Measurements from ENCODE around the gene ISM1. TPM values are rescaled to one million over a fixed set of nuclear protein-coding genes. Genes with fewer than 3 reads are reported as not detected.
A peak's percentile ranks its signal among the peaks of the same experiment; 100 is the strongest.

The ISM1 gene
- total and polyA plus RNA-seq, 2 of the 13 experiments (the other 11 are each of a cell fraction or from before 2014, with no cell fraction given): 0.40 to 1.4 TPM

DNA sequence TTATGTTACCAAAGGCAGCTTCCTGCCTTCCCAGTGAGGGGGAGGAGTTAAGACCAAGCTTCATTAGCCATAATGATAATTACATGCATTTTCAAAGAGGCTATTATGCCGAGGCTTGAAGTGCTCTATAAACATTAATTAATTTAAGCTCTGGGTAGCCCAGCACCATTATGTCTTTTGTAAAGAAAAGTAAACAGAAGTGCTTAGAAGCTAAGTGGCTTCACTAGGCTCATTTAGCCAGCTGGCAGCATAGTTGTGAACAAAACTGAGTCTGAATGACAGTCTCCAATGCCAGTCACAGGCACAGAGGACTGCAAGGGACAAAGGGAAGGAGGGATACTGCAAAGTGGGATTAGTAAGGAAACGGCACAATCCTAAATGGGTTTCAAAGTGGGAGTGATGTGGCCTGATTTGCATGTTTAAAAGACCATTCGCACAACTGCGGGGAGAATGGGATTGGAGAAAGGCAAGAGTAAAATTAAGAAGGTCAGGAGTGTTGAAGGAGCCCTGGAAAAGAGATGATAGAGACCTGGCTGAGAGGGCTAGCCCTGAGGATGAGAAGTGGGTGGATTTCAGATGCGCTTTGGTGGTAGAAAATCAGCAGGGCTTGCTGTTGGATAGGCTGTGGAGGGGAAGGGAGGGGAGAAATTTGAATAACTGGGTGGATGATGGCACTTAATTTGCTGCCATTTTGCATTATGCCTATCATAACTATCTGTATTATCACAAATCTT, 20.1 kb upstream of the ISM1 start:
- POLR2A ChIA-PET: no interaction called here
- H4K20me1 ChIP-seq (ENCODE audit: insufficient read depth, low read length): no peaks in the 10 kb centered on the region
- no peaks in the 10 kb centered on the region for H3K36me3 ChIP-seq (replicated peaks in 1 of 2; ENCODE audit: control insufficient read depth in 1 of 2, insufficient read depth in 2 of 2, low read length in 2 of 2)
- H2AFZ ChIP-seq (ENCODE audit: low read length): no peak overlapping the region
- H3K27me3 ChIP-seq (ENCODE audit: control insufficient read depth in 1 of 2, insufficient read depth in 2 of 2, low read length in 2 of 2): peaks cover 0 to 8% of the 10 kb centered on the region in 2 experiments; a peak in 1 of 5 replicates
- no peaks in the 10 kb centered on the region for H3K9me3 ChIP-seq (ENCODE audit: low read length)
- intact Hi-C loops (cut with micrococcal nuclease; ENCODE audit: unreplicated experiment): no loop called here
- no peaks in the 10 kb centered on the region for H3K4me1 ChIP-seq (ENCODE audit: insufficient read depth, low read length)
- CTCF ChIA-PET (ENCODE audit: low intra/inter-chr PET ratio, low total read pairs): no interaction called here
- in situ Hi-C loops (cut with HindIII; ENCODE audit: extremely low pct_ligation_motif_present, low pct_unique_long_range_greater_than_20kb): no loop called here
- FAIRE-seq (no peak), ATAC-seq (no peak), DNase-seq (ENCODE audit: low spot score) (no peak)
- H3K4me3 ChIP-seq (replicated peaks in 1 of 3; ENCODE audit: insufficient read depth in 1 of 3, low read depth in 2 of 3, low read length in 3 of 3): no peak overlapping the region
- H3K27ac ChIP-seq (ENCODE audit: extremely low read length, insufficient read depth, low read length): no peak overlapping the region
- H3K79me2 ChIP-seq (ENCODE audit: insufficient read depth, low read length): no peaks in the 10 kb centered on the region
- TF ChIP-seq NFRKB (IDR thresholded peaks at IDR 0.05) (0 out of 2 replicates have a peak, but pooled peaks have one; percentile 18), NAIF1 (CRISPR knock-in tag; IDR thresholded peaks at IDR 0.05; ENCODE audit: borderline replicate concordance) (no peak), MTERF4 (CRISPR knock-in tag; IDR thresholded peaks at IDR 0.05) (no peak), ZNF563 (CRISPR knock-in tag; IDR thresholded peaks at IDR 0.05) (no peak)
- no peak overlapping the region for H3K9ac ChIP-seq (ENCODE audit: insufficient read depth, low read depth, low read length)
- H3K4me2 ChIP-seq (ENCODE audit: low read depth, low read length): no peak overlapping the region
- BruUV-seq (replicated peaks): no TSS peak
- WGBS (ENCODE audit: low lambda C conversion rate): 39% methylated on average over 5 of the region's 5 CpGs

GRCh38 chr20:13202565-13202964, 18.5 kb upstream of the ISM1 start:
- Histone ChIP-seq H3K36me3 (replicated peaks in 1 of 2; ENCODE audit: control insufficient read depth in 1 of 2, insufficient read depth in 2 of 2, low read length in 2 of 2) (no peaks in the 10 kb centered on the region), H3K4me3 (replicated peaks in 1 of 3; ENCODE audit: insufficient read depth in 1 of 3, low read depth in 2 of 3, low read length in 3 of 3) (no peak overlapping the region; a peak in 1 of 6 replicates), H3K4me1 (ENCODE audit: insufficient read depth, low read length) (no peaks in the 10 kb centered on the region), H2AFZ (ENCODE audit: low read length) (peak overlapping the region; percentile 32), H4K20me1 (ENCODE audit: insufficient read depth, low read length) (no peaks in the 10 kb centered on the region), H3K9me3 (ENCODE audit: low read length) (no peaks in the 10 kb centered on the region), H3K27me3 (ENCODE audit: control insufficient read depth in 1 of 2, insufficient read depth in 2 of 2, low read length in 2 of 2) (peaks cover 0 to 9% of the 10 kb centered on the region in 2 experiments; a peak in 1 of 5 replicates), H3K79me2 (ENCODE audit: insufficient read depth, low read length) (no peaks in the 10 kb centered on the region), H3K9ac (ENCODE audit: insufficient read depth, low read depth, low read length) (no peak overlapping the region), H3K27ac (ENCODE audit: extremely low read length, insufficient read depth, low read length) (no peak overlapping the region), H3K4me2 (ENCODE audit: low read depth, low read length) (peak overlapping the region; percentile 57)
- 25% methylated on average over 6 of the region's 6 CpGs for WGBS (ENCODE audit: low lambda C conversion rate)
- in situ Hi-C loops (cut with HindIII; ENCODE audit: extremely low pct_ligation_motif_present, low pct_unique_long_range_greater_than_20kb) (no loop called here), intact Hi-C loops (cut with micrococcal nuclease; ENCODE audit: unreplicated experiment) (no loop called here)
- ATAC-seq (peak; percentile 70), FAIRE-seq (no peak), DNase-seq (ENCODE audit: low spot score) (peak; percentile 47)
- ChIA-PET POLR2A (interaction anchor here (0.9 kb wide), 1 partner anchor 81 kb away, joined by 3 read pairs; no protein-coding TSS in a partner anchor), CTCF (ENCODE audit: low intra/inter-chr PET ratio, low total read pairs) (no interaction called here)
- BruUV-seq (replicated peaks): no TSS peak
- TF ChIP-seq GABPB1 (CRISPR knock-in tag; IDR thresholded peaks at IDR 0.05) (peak; percentile 63; the same call in 1 of the 2 replicates), GABPA (IDR thresholded peaks at IDR 0.05; ENCODE audit: low read depth, low read length) (peak; percentile 39), GABPA (CRISPR knock-in tag; IDR thresholded peaks at IDR 0.05; ENCODE audit: low read depth) (peak; percentile 86), CREB1 (IDR thresholded peaks at IDR 0.05) (peak; percentile 63), CREB1 (CRISPR knock-in tag; IDR thresholded peaks at IDR 0.05) (peak; percentile 73), SRF (IDR thresholded peaks at IDR 0.05; ENCODE audit: low read depth, low read length) (peak; percentile 90; the same call in 1 of the 2 replicates), ZNF24 (IDR thresholded peaks at IDR 0.05) (no peak), ZBTB38 (CRISPR knock-in tag; IDR thresholded peaks at IDR 0.05) (no peak), ZBTB21 (CRISPR knock-in tag; IDR thresholded peaks at IDR 0.05) (peak; percentile 70; the same call in 1 of the 2 replicates), POGZ (CRISPR knock-in tag; IDR thresholded peaks at IDR 0.05) (peak; percentile 66; the same call in 1 of the 2 replicates), NFYC (CRISPR knock-in tag; IDR thresholded peaks at IDR 0.05) (peak; percentile 48), NR2C2 (CRISPR knock-in tag; IDR thresholded peaks at IDR 0.05; ENCODE audit: borderline replicate concordance) (no peak), ZNF335 (CRISPR knock-in tag; IDR thresholded peaks at IDR 0.05) (no peak), KAT7 (CRISPR knock-in tag; IDR thresholded peaks at IDR 0.05; ENCODE audit: borderline replicate concordance) (no peak), TFAP4 (IDR thresholded peaks at IDR 0.05; ENCODE audit: borderline replicate concordance, low read depth) (peak; percentile 92), NFYB (CRISPR knock-in tag; IDR thresholded peaks at IDR 0.05) (peak; percentile 34; the same call in 1 of the 2 replicates)

Measured in HepG2 (cell line).